Upper lobe of left lung (tissue), 4 donors: Measurements from ENCODE around the gene KIAA1755.

Source experiments
- CTCF ChIP-seq, 6 experiments: fragments of 450-650 bp in 4 of 6; fragments of 200-600 bp in 2 of 6; sonication (generic) in 2 of 6; IDR thresholded peaks; one replicate each; pipeline ENCODE4 v1.5.1; 2016 to 2019; ENCODE audit warnings: antibody characterized with exemption in 6 of 6
- POLR2A ChIP-seq, 4 donors: fragments of 450-650 bp; IDR thresholded peaks; one replicate each; pipeline ENCODE4 v1.5.1; 2016 to 2017; ENCODE audit warnings: antibody characterized with exemption in 4 of 4, mild to moderate bottlenecking in 2 of 4

DNA sequence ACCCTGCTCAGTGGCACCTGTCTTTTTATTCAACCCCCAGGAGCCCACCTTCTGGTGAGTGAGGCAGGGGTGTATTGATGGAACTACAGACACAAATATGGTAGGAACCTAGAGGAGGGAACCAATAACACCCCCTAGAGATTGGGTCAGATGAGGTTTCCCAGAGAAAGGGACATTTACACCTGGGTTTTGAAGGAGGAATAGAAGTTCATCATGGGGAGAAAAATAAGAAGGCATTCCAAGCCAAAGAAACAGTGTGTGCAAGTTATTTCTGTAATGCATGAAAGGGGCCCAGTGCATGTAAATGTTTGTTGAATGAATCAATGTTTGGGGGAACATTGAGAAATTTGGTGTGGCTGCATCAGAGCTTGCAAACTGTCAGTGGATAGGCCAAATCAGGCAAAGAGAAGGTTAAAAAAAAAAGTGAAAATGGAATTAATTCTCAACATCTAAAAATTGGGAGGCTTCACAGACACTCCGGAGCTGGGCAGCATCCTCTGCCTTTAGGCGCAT lies 11.1 kb upstream of the KIAA1755 start:
- TF ChIP-seq POLR2A (IDR thresholded peaks at IDR 0.05), result no peak
- no peak for TF ChIP-seq CTCF (IDR thresholded peaks at IDR 0.05)
